ENCODE measurements around the gene ZNF354B.
"Not testable (repeated sequence)": the region's sequence is repeated elsewhere in the genome, so short reads cannot be mapped to it uniquely, and the experiment has no call there.

ZNF354B gene

DNA sequence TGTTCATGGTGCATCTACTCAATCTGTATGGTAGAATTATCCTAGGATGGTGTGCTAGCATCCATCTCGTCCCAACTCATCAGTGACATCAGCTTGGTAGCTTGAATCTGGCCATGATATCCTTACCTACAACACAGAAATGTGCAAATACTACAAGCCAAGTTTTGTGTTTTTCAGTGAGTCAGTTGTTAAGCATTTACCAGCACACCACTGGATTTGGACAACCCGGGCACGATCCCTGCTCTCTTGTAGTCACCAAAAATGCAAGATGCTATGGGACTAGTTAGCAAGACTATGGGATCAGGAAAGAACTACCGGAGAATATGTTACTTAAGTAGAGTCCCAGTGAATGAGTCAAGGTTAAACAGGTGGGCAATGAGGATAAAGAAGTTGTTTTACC lies 32.1 kb upstream of the ZNF354B start:
- TF ChIP-seq, protein P1, sequence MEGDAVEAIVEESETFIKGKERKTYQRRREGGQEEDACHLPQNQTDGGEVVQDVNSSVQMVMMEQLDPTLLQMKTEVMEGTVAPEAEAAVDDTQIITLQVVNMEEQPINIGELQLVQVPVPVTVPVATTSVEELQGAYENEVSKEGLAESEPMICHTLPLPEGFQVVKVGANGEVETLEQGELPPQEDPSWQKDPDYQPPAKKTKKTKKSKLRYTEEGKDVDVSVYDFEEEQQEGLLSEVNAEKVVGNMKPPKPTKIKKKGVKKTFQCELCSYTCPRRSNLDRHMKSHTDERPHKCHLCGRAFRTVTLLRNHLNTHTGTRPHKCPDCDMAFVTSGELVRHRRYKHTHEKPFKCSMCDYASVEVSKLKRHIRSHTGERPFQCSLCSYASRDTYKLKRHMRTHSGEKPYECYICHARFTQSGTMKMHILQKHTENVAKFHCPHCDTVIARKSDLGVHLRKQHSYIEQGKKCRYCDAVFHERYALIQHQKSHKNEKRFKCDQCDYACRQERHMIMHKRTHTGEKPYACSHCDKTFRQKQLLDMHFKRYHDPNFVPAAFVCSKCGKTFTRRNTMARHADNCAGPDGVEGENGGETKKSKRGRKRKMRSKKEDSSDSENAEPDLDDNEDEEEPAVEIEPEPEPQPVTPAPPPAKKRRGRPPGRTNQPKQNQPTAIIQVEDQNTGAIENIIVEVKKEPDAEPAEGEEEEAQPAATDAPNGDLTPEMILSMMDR (IDR thresholded peaks at IDR 0.05; ENCODE audit: low read depth, low read length, missing control alignments): no peak

GRCh38 chr5:178831049-178831448 lies 28.7 kb upstream of the ZNF354B start:
- TF ChIP-seq, protein P1 (IDR thresholded peaks at IDR 0.05; ENCODE audit: low read depth, low read length, missing control alignments): no peak
- DNase-seq (ENCODE audit: extremely low read depth, low read depth): no peak
- H3K4me3 ChIP-seq (replicated peaks; ENCODE audit: low read depth, low read length): no peak overlapping the region

More for the DNA sequence above, 32.1 kb upstream of the ZNF354B start:
- no peak overlapping the region for H3K4me3 ChIP-seq (replicated peaks; ENCODE audit: low read depth, low read length)
- no peak for DNase-seq (ENCODE audit: extremely low read depth, low read depth)

- no peak overlapping the region for H3K4me3 ChIP-seq (replicated peaks; ENCODE audit: low read depth, low read length)
- no peak for DNase-seq (ENCODE audit: extremely low read depth, low read depth)
- TF ChIP-seq, protein P1 (IDR thresholded peaks at IDR 0.05; ENCODE audit: low read depth, low read length, missing control alignments): no peak
These were observed 27.0 kb upstream of the ZNF354B start for GRCh38 chr5:178832618-178833201.

GRCh38 chr5:178836628-178837027 lies 23.1 kb upstream of the ZNF354B start:
- TF ChIP-seq, protein P1 (IDR thresholded peaks at IDR 0.05; ENCODE audit: low read depth, low read length, missing control alignments): no peak
- no peak overlapping the region for H3K4me3 ChIP-seq (replicated peaks; ENCODE audit: low read depth, low read length)
- no peak for DNase-seq (ENCODE audit: extremely low read depth, low read depth)

GRCh38 chr5:178838695-178839318 lies 20.9 kb upstream of the ZNF354B start:
- not testable (repeated sequence) for H3K4me3 ChIP-seq (replicated peaks; ENCODE audit: low read depth, low read length); DNase-seq (ENCODE audit: extremely low read depth, low read depth)

DNA sequence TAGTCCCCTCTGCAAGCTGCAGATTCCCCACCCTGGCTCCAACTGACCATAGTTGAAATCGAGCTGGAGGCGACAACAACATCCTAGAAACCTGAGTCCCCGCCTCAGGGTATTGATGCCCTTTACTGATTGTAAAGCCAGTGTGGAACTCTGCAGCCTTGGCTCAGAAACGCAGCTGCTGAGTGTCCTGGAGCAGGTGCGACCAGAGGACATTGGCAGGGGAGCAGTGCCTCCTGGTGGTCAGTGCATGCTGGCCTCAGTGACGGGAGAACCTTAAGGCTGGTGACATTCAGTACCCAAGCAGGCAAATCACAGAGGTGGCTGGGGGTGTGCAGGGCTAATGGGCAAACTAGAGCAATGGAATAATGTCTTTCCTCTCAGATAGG lies 20.4 kb upstream of the ZNF354B start:
- TF ChIP-seq, protein P1 (IDR thresholded peaks at IDR 0.05; ENCODE audit: low read depth, low read length, missing control alignments): no peak
- no peak for DNase-seq (ENCODE audit: extremely low read depth, low read depth)
- no peak overlapping the region for H3K4me3 ChIP-seq (replicated peaks; ENCODE audit: low read depth, low read length)

DNA sequence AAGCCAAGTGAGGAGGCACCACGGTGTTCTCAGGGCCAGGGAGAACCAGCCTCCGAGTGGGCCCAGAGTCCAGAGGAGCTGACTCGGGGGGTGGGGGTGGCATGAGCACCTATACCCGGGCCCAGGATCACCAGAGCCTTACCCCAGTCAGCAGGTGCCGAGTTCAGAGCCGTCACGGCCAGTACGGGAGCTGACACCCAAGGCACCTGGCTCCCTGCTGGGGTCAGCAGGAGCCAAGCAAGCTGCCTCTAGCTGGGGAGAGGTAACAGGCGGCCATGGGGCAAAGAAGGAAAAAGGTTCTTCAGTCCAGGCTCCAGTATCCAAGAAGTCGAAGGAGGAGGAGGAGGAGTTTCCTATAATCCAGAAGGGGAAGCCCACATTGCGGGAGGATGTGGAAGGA lies 19.4 kb upstream of the ZNF354B start:
- H3K4me3 ChIP-seq (replicated peaks; ENCODE audit: low read depth, low read length); DNase-seq (ENCODE audit: extremely low read depth, low read depth): not testable (repeated sequence)

DNA sequence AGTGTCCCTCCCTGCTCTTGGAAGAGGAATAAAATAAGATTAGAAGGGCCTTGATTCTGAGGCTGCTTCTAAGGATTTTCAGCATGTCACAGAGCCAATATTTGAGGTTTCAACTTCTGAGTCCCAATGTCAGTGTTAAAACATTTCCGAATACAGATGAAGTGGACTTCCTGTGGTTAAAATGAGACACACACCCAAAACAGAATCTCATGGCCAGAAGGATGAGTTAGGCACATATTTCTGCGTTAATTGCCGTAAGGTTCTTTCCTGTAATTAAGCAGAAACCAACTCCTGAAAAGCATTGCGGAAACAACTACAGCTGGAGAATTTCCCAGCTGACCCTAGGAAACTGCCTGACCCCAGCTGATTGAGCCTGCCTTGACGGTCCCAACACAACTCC lies 10.4 kb upstream of the ZNF354B start:
- TF ChIP-seq, protein P1 (IDR thresholded peaks at IDR 0.05; ENCODE audit: low read depth, low read length, missing control alignments): no peak
- DNase-seq (ENCODE audit: extremely low read depth, low read depth): no peak
- no peak overlapping the region for H3K4me3 ChIP-seq (replicated peaks; ENCODE audit: low read depth, low read length)

Data from HFF-Myc (cell line).